ENCODE data around the gene PPP2R3A.
"Not testable (repeated sequence)": the region's sequence is repeated elsewhere in the genome, so short reads cannot be mapped to it uniquely, and the experiment has no call there.

The PPP2R3A gene

GRCh38 chr3:136141891-136142290, 176.4 kb downstream of the PPP2R3A start:
- H3K4me3 ChIP-seq (ENCODE audit: low read length): no peak overlapping the region
- H4K20me1 ChIP-seq (ENCODE audit: insufficient read depth, low read length): peaks cover 5% of the 10 kb centered on the region; the same call in 1 of the 2 replicates
- no peaks in the 10 kb centered on the region for H3K36me3 ChIP-seq (replicated peaks; ENCODE audit: low read depth, low read length)
- no peak overlapping the region for H3K9ac ChIP-seq (ENCODE audit: low read length)
- no peaks in the 10 kb centered on the region for H3K9me3 ChIP-seq (ENCODE audit: insufficient read depth, low read length)
- H3K27ac ChIP-seq (ENCODE audit: low read length): no peak overlapping the region
- H3K4me2 ChIP-seq (ENCODE audit: low read length): no peak overlapping the region
- no peaks in the 10 kb centered on the region for H3K27me3 ChIP-seq (ENCODE audit: low read depth, low read length)
- TF ChIP-seq CTCF (IDR thresholded peaks at IDR 0.05; ENCODE audit: low read depth, low read length): no peak
- no peak for TF ChIP-seq EZH2phosphoT487 (IDR thresholded peaks at IDR 0.05; ENCODE audit: low read depth)
- H2AFZ ChIP-seq (ENCODE audit: low read depth, low read length): no peak overlapping the region
- H3K4me1 ChIP-seq (ENCODE audit: low read length): no peaks in the 10 kb centered on the region
- H3K79me2 ChIP-seq (ENCODE audit: low read length): 0 out of 2 replicates have a peak, but pooled peaks cover under 1% of the 10 kb centered on the region

- no peak overlapping the region for H3K27ac ChIP-seq (ENCODE audit: low read length)
- no peaks in the 10 kb centered on the region for H3K4me1 ChIP-seq (ENCODE audit: low read length)
Observed at GRCh38 chr3:136142592-136142991, 177.1 kb downstream of the PPP2R3A start.

GRCh38 chr3:136144397-136144796, 178.9 kb downstream of the PPP2R3A start:
- not testable (repeated sequence) for H3K36me3 ChIP-seq (replicated peaks; ENCODE audit: low read depth, low read length); H2AFZ ChIP-seq (ENCODE audit: low read depth, low read length); H3K27ac ChIP-seq (ENCODE audit: low read length); H3K4me1 ChIP-seq (ENCODE audit: low read length); H3K27me3 ChIP-seq (ENCODE audit: low read depth, low read length); H3K4me3 ChIP-seq (ENCODE audit: low read length); H3K9me3 ChIP-seq (ENCODE audit: insufficient read depth, low read length); H3K9ac ChIP-seq (ENCODE audit: low read length); H3K4me2 ChIP-seq (ENCODE audit: low read length)
- Histone ChIP-seq H3K79me2 (ENCODE audit: low read length) (peaks cover 23% of the 10 kb centered on the region), H4K20me1 (ENCODE audit: insufficient read depth, low read length) (peaks cover 25% of the 10 kb centered on the region; the same call in 1 of the 2 replicates)

More at GRCh38 chr3:136142592-136142991, 177.1 kb downstream of the PPP2R3A start:
- Histone ChIP-seq H3K9ac (ENCODE audit: low read length) (no peak overlapping the region), H4K20me1 (ENCODE audit: insufficient read depth, low read length) (peaks cover 12% of the 10 kb centered on the region; the same call in 1 of the 2 replicates), H3K9me3 (ENCODE audit: insufficient read depth, low read length) (no peaks in the 10 kb centered on the region), H3K4me3 (ENCODE audit: low read length) (no peak overlapping the region), H2AFZ (ENCODE audit: low read depth, low read length) (no peak overlapping the region), H3K4me2 (ENCODE audit: low read length) (no peak overlapping the region), H3K36me3 (replicated peaks; ENCODE audit: low read depth, low read length) (no peaks in the 10 kb centered on the region), H3K79me2 (ENCODE audit: low read length) (peaks cover 8% of the 10 kb centered on the region; the same call in 1 of the 2 replicates), H3K27me3 (ENCODE audit: low read depth, low read length) (no peaks in the 10 kb centered on the region)
- TF ChIP-seq EZH2phosphoT487 (IDR thresholded peaks at IDR 0.05; ENCODE audit: low read depth) (no peak), CTCF (IDR thresholded peaks at IDR 0.05; ENCODE audit: low read depth, low read length) (no peak)

GRCh38 chr3:136146981-136147729, 181.6 kb downstream of the PPP2R3A start:
- Histone ChIP-seq H3K9me3 (ENCODE audit: insufficient read depth, low read length) (no peaks in the 10 kb centered on the region), H3K9ac (ENCODE audit: low read length) (no peak overlapping the region), H3K27me3 (ENCODE audit: low read depth, low read length) (no peaks in the 10 kb centered on the region), H3K36me3 (replicated peaks; ENCODE audit: low read depth, low read length) (peaks cover 23% of the 10 kb centered on the region), H3K4me1 (ENCODE audit: low read length) (peaks cover 8% of the 10 kb centered on the region), H2AFZ (ENCODE audit: low read depth, low read length) (no peak overlapping the region), H3K4me2 (ENCODE audit: low read length) (no peak overlapping the region), H3K27ac (ENCODE audit: low read length) (no peak overlapping the region), H3K4me3 (ENCODE audit: low read length) (no peak overlapping the region), H4K20me1 (ENCODE audit: insufficient read depth, low read length) (peaks cover 51% of the 10 kb centered on the region), H3K79me2 (ENCODE audit: low read length) (peaks cover 48% of the 10 kb centered on the region)
- TF ChIP-seq CTCF (IDR thresholded peaks at IDR 0.05; ENCODE audit: low read depth, low read length) (no peak), EZH2phosphoT487 (IDR thresholded peaks at IDR 0.05; ENCODE audit: low read depth) (no peak)
